Large intestine (tissue), 3 donors: ENCODE data around the gene ACOT13. TPM values are rescaled to one million over a fixed set of nuclear protein-coding genes. Genes with fewer than 3 reads are reported as not detected.
A peak's percentile ranks its signal among the peaks of the same experiment; 100 is the strongest.
"Not testable (repeated sequence)": the region's sequence is repeated elsewhere in the genome, so short reads cannot be mapped to it uniquely, and the experiment has no call there.

Experiments
- DNase-seq, 2 donors: peaks; one replicate each; pipeline versions ENCODE4 v3.0.0 to v3.0.0-alpha.2; 2013
- H3K27ac ChIP-seq: one replicate; pipeline ENCODE4 v1.5.1; 2013; ENCODE audit warnings: low read length
- H3K27me3 ChIP-seq: 2 replicates; pipeline ENCODE4 v1.6.1; 2013; ENCODE audit warnings: low read length; ENCODE audit not compliant: control insufficient read depth, insufficient read depth
- H3K36me3 ChIP-seq: 2 replicates; pipeline ENCODE4 v1.6.1; 2013; ENCODE audit warnings: low read length; ENCODE audit not compliant: control insufficient read depth, insufficient read depth
- H3K4me1 ChIP-seq: one replicate; pipeline ENCODE4 v1.6.1; 2013; ENCODE audit warnings: low read length; ENCODE audit not compliant: control insufficient read depth, insufficient read depth
- H3K4me3 ChIP-seq: one replicate; pipeline ENCODE4 v1.5.1; 2013; ENCODE audit warnings: low read length
- H3K9me3 ChIP-seq: one replicate; pipeline ENCODE4 v1.6.1; 2013; ENCODE audit warnings: mild to moderate bottlenecking, low read depth, low read length, moderate library complexity; ENCODE audit not compliant: control insufficient read depth
- WGBS: methylation state at CpG from one replicate; pipeline ENCODE4 v1.1.5; 2013; ENCODE audit warnings: low lambda C conversion rate; ENCODE audit not compliant: insufficient coverage; 5-methylcytosine and 5-hydroxymethylcytosine counted together
- polyA plus RNA-seq: library from polyadenylated mRNA; unstranded; fragments of 120-200 nt; gene quantifications from one replicate; pipeline ENCODE4 v1.2.1, GENCODE V29; 2013

ACOT13 gene
- polyA plus RNA-seq, 1 donor = 17.6 TPM

GRCh38 chr6:24721461-24722215 is 54.8 kb downstream of the ACOT13 start:
- H3K27ac ChIP-seq = peak overlapping the region; percentile 95
- no peaks in the 10 kb centered on the region for H3K27me3 ChIP-seq
- H3K9me3 ChIP-seq = no peaks in the 10 kb centered on the region
- WGBS = no CpG with 5 or more reads among the region's 26 CpGs
- peaks cover 4% of the 10 kb centered on the region for H3K4me1 ChIP-seq
- DNase-seq = peak in 1 of 2 donors; percentile 87
- peaks cover 4% of the 10 kb centered on the region for H3K36me3 ChIP-seq
- peak overlapping the region; percentile 88 for H3K4me3 ChIP-seq

- DNase-seq = no peak
- no peaks in the 10 kb centered on the region for H3K9me3 ChIP-seq
- H3K27me3 ChIP-seq = no peaks in the 10 kb centered on the region
- 100% methylated on average over 1 of the region's 3 CpGs for WGBS
- H3K36me3 ChIP-seq = no peaks in the 10 kb centered on the region
- H3K27ac ChIP-seq = no peak overlapping the region
- H3K4me1 ChIP-seq = peaks cover 11% of the 10 kb centered on the region
- H3K4me3 ChIP-seq = no peak overlapping the region
Measured at GRCh38 chr6:24723270-24723669, 56.4 kb downstream of the ACOT13 start.

GRCh38 chr6:24730653-24731052 is 63.8 kb downstream of the ACOT13 start:
- 100% methylated on average over 2 of the region's 3 CpGs for WGBS
- H3K4me1 ChIP-seq, H3K27ac ChIP-seq, H3K4me3 ChIP-seq, H3K36me3 ChIP-seq, H3K27me3 ChIP-seq, H3K9me3 ChIP-seq, DNase-seq: not testable (repeated sequence)

GRCh38 chr6:24731456-24732134 is 64.7 kb downstream of the ACOT13 start:
- H3K4me3 ChIP-seq, DNase-seq, H3K36me3 ChIP-seq, H3K27me3 ChIP-seq, H3K27ac ChIP-seq, H3K9me3 ChIP-seq, H3K4me1 ChIP-seq: not testable (repeated sequence)
- 100% methylated on average over 2 of the region's 6 CpGs for WGBS

- H3K36me3 ChIP-seq = no peaks in the 10 kb centered on the region
- no peak overlapping the region for H3K27ac ChIP-seq
- H3K9me3 ChIP-seq = peaks cover 8% of the 10 kb centered on the region
- no peak for DNase-seq
- no peak overlapping the region for H3K4me3 ChIP-seq
- peaks cover 3% of the 10 kb centered on the region for H3K4me1 ChIP-seq
- H3K27me3 ChIP-seq = no peaks in the 10 kb centered on the region
- WGBS = no CpG with 5 or more reads among the region's 1 CpG
Measured at GRCh38 chr6:24734166-24734565, 67.3 kb downstream of the ACOT13 start.

GRCh38 chr6:24734710-24735109 is 67.8 kb downstream of the ACOT13 start:
- not testable (repeated sequence) for H3K9me3 ChIP-seq, H3K4me1 ChIP-seq, DNase-seq, H3K36me3 ChIP-seq, H3K27ac ChIP-seq, H3K27me3 ChIP-seq, H3K4me3 ChIP-seq
- 97% methylated on average over 3 of the region's 4 CpGs for WGBS

GRCh38 chr6:24738741-24739140 is 71.9 kb downstream of the ACOT13 start:
- no peaks in the 10 kb centered on the region for H3K27me3 ChIP-seq
- WGBS = no CpG with 5 or more reads among the region's 3 CpGs
- no peak overlapping the region for H3K4me3 ChIP-seq
- H3K27ac ChIP-seq = no peak overlapping the region
- H3K36me3 ChIP-seq = no peaks in the 10 kb centered on the region
- H3K9me3 ChIP-seq = no peaks in the 10 kb centered on the region
- H3K4me1 ChIP-seq = peaks cover 3% of the 10 kb centered on the region
- no peak for DNase-seq

DNA sequence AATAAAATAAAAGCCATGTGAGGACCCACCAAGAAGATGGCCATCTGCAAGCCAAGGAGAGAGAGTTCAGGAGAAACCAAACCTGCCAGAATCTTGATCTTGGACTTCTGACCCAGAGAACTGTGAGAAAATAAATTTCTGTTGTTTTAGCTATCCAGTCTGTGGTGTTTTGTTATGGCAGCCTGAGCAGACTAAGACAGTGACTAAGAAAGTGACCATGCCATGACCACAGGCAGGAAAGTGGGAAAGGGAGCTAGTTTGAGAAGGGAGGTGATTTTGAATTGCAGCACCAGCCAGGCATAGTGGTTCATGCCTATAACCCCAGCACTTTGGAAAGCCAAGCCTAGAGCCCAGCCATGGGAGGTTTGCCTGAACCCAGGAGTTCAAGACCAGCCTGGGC is 74.0 kb downstream of the ACOT13 start:
- Histone ChIP-seq H3K27ac (no peak overlapping the region), H3K27me3 (no peaks in the 10 kb centered on the region), H3K4me3 (no peak overlapping the region), H3K36me3 (no peaks in the 10 kb centered on the region), H3K4me1 (peaks cover 3% of the 10 kb centered on the region), H3K9me3 (no peaks in the 10 kb centered on the region)
- no peak for DNase-seq

GRCh38 chr6:24742216-24742738 is 75.4 kb downstream of the ACOT13 start:
- no peak overlapping the region for H3K4me3 ChIP-seq
- H3K9me3 ChIP-seq = no peaks in the 10 kb centered on the region
- WGBS = 89% methylated on average over 3 of the region's 5 CpGs
- no peaks in the 10 kb centered on the region for H3K36me3 ChIP-seq
- no peak for DNase-seq
- H3K27ac ChIP-seq = no peak overlapping the region
- no peaks in the 10 kb centered on the region for H3K27me3 ChIP-seq
- H3K4me1 ChIP-seq = no peaks in the 10 kb centered on the region

GRCh38 chr6:24743265-24743943 is 76.5 kb downstream of the ACOT13 start:
- H3K4me3 ChIP-seq = no peak overlapping the region
- H3K9me3 ChIP-seq = no peaks in the 10 kb centered on the region
- peak overlapping the region; percentile 22 for H3K27ac ChIP-seq
- no peaks in the 10 kb centered on the region for H3K27me3 ChIP-seq
- no CpG with 5 or more reads among the region's 2 CpGs for WGBS
- no peaks in the 10 kb centered on the region for H3K36me3 ChIP-seq
- peak in 1 of 2 donors; percentile 21 for DNase-seq
- H3K4me1 ChIP-seq = no peaks in the 10 kb centered on the region
